Tongue (tissue), 2 donors: ENCODE results near the gene CSKMT. TPM values are rescaled to one million over a fixed set of nuclear protein-coding genes. Genes with fewer than 3 reads are reported as not detected.
"Not testable (repeated sequence)": the region's sequence is repeated elsewhere in the genome, so short reads cannot be mapped to it uniquely, and the experiment has no call there.

ENCODE experiments used
- DNase-seq: peaks from one replicate; pipeline ENCODE4 v3.0.0-alpha.2; 2015
- total RNA-seq: library from RNA; depleted of rRNA; stranded (reverse); fragments of >200 nt; gene quantifications from one replicate; pipeline ENCODE4 v1.2.3, GENCODE V29; 2014

CSKMT gene
- total RNA-seq, result 2.6 TPM

GRCh38 chr11:62665075-62665598, at the start of gene CSKMT, which contains the start of gene C11orf98:
CSKMT (plus strand) TSS chr11:62665312; CDS start chr11:62665880, 568 bp downstream.
C11orf98 (minus strand) TSS chr11:62665210; CDS start chr11:62665169, 41 bp downstream.
- DNase-seq, result peak; percentile 98

- no peak for DNase-seq
Observed at GRCh38 chr11:62615521-62615920, 49.6 kb upstream of the CSKMT start.

GRCh38 chr11:62616957-62617356, 48.2 kb upstream of the CSKMT start:
- DNase-seq, result not testable (repeated sequence)

- no peak for DNase-seq
Observed at GRCh38 chr11:62621027-62621566, 44.0 kb upstream of the CSKMT start.

GRCh38 chr11:62621567-62622470, 43.3 kb upstream of the CSKMT start, which contains the start of gene B3GAT3:
B3GAT3 (minus strand) TSS chr11:62621986; CDS start chr11:62621947, 39 bp downstream.
- DNase-seq, result peak; percentile 98

- no peak for DNase-seq
Observed at GRCh38 chr11:62622476-62623089, 42.5 kb upstream of the CSKMT start.

GRCh38 chr11:62627713-62628112, 37.4 kb upstream of the CSKMT start:
- no peak for DNase-seq

- no peak for DNase-seq
Observed at GRCh38 chr11:62632492-62632891, 32.6 kb upstream of the CSKMT start.

- DNase-seq, result no peak
Observed at GRCh38 chr11:62644220-62644619, 20.9 kb upstream of the CSKMT start.

- DNase-seq, result no peak
Observed at GRCh38 chr11:62645671-62645945, 19.5 kb upstream of the CSKMT start.

GRCh38 chr11:62645946-62646824, 18.9 kb upstream of the CSKMT start, which contains the start of gene GANAB:
GANAB (minus strand) TSS chr11:62646613; CDS start chr11:62646599, 14 bp downstream.
- DNase-seq, result peak; percentile 100

- no peak for DNase-seq
Observed at GRCh38 chr11:62646825-62647608, 18.1 kb upstream of the CSKMT start.

- no peak for DNase-seq
Observed at GRCh38 chr11:62647609-62648005, 17.5 kb upstream of the CSKMT start.

GRCh38 chr11:62648185-62648966, 16.7 kb upstream of the CSKMT start:
- DNase-seq, result no peak

GRCh38 chr11:62648967-62649364, 16.1 kb upstream of the CSKMT start:
- no peak for DNase-seq

- no peak for DNase-seq
Observed at GRCh38 chr11:62649486-62649885, 15.6 kb upstream of the CSKMT start.

GRCh38 chr11:62650283-62650682, 14.8 kb upstream of the CSKMT start:
- DNase-seq, result not testable (repeated sequence)

GRCh38 chr11:62652161-62653006, 12.7 kb upstream of the CSKMT start:
- no peak for DNase-seq

- no peak for DNase-seq
Observed at GRCh38 chr11:62654297-62654696, 10.8 kb upstream of the CSKMT start.
